NCI-H2227 treated with DMSO at 0.1 percent for 48 hours (cell line): ENCODE measurements around the gene HIPK2.

Experiments
- DNase-seq: peaks from one replicate; lab custom pipeline; 2025; lab: John Stamatoyannopoulos, UW

The HIPK2 gene

GRCh38 chr7:139648941-139649425, 128.8 kb downstream of the HIPK2 start:
- no peak for DNase-seq

- peak; percentile 69 for DNase-seq
These were observed 129.4 kb downstream of the HIPK2 start for GRCh38 chr7:139648391-139648861.

DNA sequence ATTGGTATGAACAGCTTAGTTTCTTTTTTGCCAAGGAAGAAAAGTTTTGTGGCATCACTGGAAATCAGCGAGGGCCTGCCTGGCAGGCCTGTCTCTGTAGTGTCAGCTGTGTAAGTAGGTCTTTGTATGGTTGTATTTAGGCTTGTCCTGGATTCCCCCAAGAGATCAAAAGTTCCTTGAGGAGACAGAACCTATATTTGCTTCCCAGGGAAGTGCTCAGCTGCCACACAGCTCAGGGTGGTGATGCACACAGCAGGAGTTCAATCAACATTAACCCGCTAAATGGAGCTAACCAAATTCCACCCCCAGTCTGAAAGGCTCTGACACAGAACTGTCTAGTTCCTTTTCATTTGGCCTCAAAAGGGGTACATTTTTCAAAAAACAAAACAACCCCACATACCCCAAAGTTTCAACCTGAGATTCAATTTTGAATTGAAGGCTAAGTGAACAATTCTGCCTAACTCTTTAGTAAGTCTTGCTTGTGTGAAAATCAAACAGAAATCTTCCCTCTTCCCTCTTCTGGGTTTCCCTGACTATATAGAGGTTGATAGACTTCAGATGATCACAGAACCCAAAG, 129.9 kb downstream of the HIPK2 start:
- no peak for DNase-seq

DNA sequence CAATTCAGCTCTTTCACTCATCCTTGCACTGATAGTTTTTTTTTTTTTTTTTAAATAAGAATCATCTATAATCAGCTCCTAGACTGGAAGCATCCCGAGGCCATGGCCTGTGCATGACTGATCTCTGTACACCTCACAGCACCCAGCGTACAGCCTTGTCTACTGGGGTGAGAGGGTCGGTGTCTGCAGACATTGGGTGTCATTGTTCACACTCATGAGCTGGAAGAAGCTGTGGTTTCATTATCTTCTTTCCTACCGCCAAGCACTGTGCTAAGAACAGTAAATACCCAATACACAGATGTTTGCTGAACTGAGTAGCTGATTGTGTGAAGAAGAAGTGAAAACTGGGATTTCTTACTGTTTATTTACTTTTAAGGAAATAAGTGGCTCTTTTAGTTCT, 130.7 kb downstream of the HIPK2 start:
- DNase-seq: no peak

DNA sequence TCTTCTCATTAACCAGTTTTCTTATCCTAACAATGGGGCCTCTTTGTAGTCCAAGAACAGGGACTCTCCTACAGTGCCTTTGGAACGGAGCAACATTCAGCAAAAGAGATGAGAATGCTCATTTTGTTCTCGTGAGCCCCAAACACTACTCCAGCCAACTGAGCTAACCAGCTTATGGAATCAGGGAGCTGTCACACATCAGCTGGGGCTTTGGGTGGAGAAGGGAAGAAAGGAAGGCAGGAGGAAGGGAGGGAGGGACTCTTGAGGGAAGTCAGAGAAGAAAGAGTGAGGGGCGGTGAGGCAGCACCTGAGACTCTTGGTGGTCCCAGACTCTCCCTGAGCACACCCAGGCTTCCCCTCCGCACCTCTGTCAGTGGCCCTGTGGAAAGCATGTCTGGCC, 131.2 kb downstream of the HIPK2 start:
- DNase-seq: no peak

- DNase-seq: peak; percentile 74
These were observed 131.9 kb downstream of the HIPK2 start for GRCh38 chr7:139645572-139646523.

- no peak for DNase-seq
These were observed 133.7 kb downstream of the HIPK2 start for GRCh38 chr7:139643951-139644585.

DNA sequence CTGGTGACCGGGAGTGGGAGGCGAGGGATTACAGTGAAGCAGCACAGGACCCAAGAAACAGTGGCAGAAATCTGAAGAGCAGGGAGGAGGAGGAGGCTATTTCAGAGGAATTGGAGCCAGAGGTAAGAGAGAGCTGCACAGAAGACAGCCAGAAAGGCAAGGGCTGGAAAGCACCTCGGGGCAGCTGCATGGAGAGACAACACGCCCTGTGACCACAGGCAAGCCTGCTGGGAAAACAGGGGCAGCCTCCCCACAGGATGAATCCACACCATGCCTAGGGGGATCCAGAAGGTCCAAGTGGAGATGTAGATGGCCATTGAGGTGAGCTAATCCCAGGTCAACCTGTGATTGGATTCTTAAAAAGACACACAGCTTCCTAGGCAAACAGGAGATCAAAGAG, 135.5 kb downstream of the HIPK2 start:
- no peak for DNase-seq

DNA sequence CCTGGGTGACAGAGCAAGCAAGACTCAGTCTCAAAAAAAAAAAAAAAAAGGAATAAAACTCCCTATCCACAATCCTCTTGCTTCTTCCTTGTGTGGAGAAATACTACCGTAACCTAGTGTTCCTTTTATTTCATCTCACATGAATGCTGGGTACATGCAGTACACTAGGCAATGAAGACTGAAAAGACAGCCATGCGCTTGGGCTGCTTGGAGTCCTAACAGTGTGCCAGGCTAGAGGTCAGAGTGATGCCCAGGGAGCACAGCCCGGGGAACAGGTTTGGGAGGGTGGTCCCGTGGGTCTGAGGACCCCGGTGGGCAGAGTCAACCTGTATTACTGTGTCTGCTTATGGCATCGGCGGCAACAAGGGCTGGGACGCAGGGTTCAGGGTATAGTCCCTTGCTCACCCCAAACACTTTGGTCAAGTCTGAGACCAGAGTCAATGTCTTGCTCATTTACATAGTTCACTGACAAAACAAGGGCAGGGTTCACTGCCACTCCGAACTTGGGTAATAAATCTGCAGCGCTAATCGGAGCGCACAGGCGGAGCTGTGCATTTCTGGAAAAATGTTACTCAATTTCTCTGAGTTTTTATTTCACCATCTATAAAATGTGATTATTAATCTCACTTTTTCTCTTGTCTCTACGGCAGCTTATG, 136.3 kb downstream of the HIPK2 start:
- DNase-seq: no peak

- no peak for DNase-seq
These were observed 137.1 kb downstream of the HIPK2 start for GRCh38 chr7:139640681-139641080.

DNA sequence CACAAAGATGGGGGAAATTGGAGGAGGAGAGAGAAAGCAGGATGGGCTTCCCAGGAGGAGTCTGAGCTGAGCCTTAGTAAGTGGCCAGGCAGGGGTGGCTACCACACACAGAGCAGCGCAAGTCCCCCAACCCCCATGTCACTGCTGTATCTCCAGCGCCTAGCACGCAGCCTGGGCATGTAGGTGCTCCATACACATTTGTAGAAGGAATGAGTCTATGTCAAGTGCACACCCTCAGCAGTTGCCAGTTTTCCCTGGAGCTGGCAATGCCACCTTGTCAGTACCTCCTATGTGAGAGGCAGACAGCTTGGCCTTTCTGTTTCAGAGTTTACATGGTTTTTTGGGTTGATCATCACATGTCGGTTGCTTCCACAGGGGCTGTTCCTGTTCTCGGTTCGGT, 138.2 kb downstream of the HIPK2 start:
- no peak for DNase-seq

- DNase-seq: no peak
These were observed 142.1 kb downstream of the HIPK2 start for GRCh38 chr7:139635526-139636302.

GRCh38 chr7:139634087-139634486, 143.7 kb downstream of the HIPK2 start:
- no peak for DNase-seq

GRCh38 chr7:139631520-139632031, 146.2 kb downstream of the HIPK2 start:
- no peak for DNase-seq

DNA sequence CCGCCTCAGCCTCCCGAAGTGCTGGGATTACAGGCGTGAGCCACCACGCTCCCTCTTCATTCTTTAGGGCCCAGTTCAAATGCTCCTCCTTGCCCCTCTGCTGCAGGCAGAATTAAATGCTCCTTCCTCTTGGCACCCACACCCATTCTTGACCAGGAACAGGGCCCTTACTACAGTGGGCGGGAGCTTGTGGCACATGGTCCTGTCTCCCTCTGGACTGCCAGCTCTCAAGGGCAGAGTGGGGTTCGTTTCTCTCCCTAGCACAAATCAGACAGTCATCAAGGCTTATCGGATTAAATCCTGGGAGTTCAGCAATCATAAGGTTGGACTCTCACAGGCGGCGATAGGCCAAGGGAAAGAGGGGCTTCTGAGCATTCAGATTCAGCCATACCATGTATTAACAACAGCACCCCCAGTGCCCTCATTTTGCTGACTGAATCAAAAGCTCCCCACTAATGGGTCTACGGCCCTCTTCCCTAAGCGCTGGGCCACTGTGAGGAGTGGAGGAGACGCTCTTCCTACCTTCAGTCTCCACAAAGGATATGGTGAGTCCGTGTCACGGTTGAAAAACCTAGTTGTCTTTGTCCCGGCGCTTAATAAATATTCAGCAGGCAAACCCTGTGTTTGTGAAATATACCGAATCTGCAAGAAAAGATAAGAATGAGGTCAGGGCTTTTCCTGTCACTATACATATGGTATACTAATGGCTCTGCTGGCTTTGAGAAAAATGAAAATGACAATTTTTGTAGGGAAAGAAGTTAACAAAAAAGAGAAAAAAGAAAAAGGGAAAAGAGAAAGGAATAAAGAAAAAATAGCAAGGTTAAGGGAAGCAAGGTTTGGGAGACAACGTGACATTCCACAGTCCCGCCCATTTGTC, 146.9 kb downstream of the HIPK2 start:
- DNase-seq: no peak

GRCh38 chr7:139629392-139630082, 148.3 kb downstream of the HIPK2 start:
- DNase-seq: no peak

DNA sequence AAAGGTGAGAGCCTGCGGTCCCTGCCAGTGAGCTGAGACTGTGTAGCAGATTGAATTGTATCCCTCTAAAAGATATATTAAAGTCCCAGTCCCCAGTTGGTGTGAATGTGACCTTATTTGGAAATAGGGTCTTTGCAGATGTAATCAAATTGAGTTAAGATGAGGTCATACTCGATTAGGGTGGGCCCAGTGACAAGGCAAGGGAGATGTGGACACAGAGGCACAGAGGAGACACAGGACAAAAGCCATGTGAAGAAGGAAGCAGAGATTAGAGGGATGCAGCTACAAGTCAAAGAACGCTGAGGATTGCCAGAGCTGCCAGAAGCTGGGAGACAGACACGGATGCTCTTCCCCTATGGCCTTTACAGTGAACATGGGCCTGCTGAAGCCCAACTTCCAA, 150.0 kb downstream of the HIPK2 start:
- no peak for DNase-seq

- no peak for DNase-seq
These were observed 151.0 kb downstream of the HIPK2 start for GRCh38 chr7:139626817-139627216.

GRCh38 chr7:139623518-139623917, 154.3 kb downstream of the HIPK2 start:
- no peak for DNase-seq
